GM18499 (cell line): ENCODE results near the gene PLCL1.
A peak's percentile ranks its signal among the peaks of the same experiment; 100 is the strongest.
"Not testable (repeated sequence)": the region's sequence is repeated elsewhere in the genome, so short reads cannot be mapped to it uniquely, and the experiment has no call there.

Experiments used
- ATAC-seq: cut with Tn5 transposase; IDR thresholded peaks from one replicate; pipeline ENCODE4 v1.9.1; 2021; ENCODE audit warnings: moderate number of reproducible peaks; ENCODE audit not compliant: insufficient read depth, unreplicated experiment

PLCL1 gene

DNA sequence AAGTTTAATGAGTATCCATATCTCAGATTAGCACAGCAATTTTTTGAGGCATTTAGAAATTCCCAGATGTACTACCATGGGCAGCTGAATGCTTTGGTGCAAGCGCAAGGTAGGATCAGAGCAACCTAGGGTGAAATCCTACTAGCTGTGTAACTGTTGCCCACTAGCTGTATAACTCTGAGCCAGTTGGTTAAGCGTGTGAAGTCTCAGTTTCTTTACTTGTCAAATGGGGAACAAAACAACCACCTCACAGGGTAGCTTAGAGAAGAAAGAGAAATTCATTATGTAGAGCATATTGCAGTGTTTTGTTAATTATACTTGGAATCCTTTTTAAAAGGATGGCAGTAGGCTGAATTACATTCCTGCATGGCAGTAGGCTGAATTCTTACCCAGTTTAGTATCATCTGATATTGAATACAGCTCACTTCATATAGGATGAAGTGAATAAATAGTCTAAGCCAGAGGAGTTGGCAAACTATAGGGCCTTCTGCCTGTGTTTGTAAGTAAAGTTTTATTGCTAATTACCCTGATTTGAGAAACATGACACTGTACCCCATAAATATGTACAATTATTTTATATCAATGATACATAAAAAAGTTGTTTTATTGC, 180.7 kb downstream of the PLCL1 start:
- no peak for ATAC-seq

DNA sequence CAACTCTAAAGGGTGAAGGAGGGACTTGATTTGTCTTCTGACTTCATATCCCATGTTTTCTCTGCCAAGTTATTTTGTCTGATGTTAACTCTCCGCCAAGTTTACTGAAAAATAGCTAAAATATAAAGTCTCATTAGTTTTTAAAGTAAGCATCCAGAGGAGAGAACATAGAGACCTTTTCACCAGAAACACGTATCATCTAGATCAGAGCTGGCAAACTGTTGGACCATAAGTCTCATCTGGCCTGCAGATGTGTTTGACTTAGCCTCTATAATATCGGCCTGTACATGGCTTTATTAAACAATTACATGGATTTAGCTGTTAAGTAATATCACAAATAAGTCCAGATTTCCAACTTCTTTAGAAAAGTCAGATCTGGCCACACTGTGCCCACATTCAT, 182.6 kb downstream of the PLCL1 start:
- ATAC-seq, result no peak

DNA sequence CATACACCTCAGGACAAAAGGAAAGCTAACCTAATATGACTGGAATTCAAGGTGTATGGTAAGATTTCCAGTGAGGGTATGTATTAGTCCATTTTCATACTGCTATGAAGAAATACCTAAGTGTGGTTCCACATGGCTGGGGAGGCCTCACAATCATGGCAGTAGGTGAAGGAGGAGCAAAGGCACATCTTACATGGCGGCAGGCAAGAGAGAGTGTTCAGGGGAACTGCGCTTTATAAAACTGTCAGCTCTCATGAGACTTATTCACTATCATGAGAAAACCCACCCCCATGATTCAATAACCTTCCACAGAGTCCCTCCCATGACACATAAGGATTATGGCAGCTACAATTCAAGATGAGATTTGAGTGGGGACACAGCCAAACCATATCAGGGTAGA, 186.0 kb downstream of the PLCL1 start:
- ATAC-seq, result no peak

DNA sequence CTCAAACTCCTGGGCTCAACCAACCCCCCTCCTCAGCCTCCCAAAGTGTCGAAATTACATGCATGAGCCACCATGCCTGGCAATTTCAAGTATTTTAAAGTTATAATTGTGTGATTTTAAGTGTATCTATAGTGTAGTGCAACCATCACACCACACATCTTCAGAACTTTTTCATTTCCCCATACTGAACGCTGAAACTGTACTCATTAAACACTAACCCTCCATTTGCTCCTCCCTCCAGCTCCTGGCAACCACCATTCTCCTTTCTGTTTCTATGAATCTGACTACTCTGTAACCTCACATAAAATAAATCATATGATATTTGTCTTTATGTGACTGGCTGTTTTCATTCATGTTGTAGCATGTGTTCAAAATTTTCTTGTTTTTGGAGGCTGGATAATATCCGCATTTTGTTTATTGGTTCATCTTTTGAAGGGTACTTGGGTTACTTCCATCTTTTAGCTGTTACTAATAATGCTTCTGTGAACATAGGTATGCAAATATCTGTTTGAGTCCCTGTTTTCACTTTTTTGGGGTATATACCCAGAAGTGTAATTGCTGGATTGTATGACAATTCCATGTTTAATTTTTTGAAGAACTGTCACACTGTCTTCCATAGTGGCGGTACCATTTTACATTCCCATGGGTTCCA, 188.2 kb downstream of the PLCL1 start:
- peak; percentile 72 for ATAC-seq

DNA sequence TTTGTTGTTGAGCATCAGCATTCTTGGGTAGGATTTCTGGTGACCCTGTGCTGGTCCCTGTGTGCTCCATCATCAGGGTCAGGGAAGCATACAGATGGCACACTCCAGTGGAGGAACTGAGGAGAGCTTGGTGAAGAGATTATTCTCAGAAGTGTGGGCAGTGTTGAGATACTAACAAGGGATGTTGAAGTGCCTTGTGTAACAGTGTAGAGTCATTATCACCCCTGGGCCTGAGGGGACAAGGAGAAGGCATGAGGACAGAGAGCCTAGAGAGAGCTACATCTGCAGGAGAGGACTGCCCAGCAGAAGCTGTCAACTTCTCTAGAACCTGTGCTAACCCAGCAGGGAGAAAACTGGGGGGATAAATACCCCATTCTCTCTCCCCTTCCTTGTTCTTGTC, 189.0 kb downstream of the PLCL1 start:
- ATAC-seq, result no peak

DNA sequence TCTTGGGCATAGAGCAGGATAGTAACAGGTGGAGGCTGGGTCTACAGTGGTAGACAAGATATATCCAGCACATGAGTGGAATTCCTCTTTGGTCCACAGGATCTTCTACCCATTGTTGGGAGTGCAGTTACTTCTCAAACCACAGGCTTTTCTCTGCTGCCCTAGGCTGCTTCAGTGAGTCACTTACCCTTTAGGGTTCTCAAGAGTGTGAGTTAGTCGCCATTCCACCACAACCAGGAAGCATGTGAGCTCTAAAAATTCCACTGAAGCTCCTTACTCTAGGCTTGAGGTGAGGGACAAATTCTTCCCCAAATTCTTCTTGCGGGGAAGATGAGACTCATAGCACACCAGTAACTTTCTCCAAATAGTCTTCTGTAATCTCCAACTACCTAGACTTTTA, 189.4 kb downstream of the PLCL1 start:
- no peak for ATAC-seq

DNA sequence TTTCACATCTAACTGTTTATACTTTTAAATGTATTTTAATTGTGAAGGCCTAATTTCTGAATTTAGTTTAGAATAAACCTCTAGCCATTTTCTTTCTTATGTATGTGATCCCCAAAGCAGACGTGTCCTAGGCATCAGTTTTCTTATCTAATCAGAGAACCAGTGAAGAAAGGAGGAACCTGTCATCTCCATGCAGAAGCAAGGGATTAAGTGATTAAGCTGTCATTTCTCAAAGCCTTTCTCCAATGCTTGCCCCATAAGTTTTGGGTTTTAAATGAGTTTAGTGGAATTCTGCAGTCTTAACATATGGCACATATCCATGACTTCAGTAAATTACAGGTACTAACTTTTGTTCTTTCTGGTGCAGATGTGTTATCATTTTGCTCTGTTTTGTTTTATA, 190.4 kb downstream of the PLCL1 start:
- ATAC-seq, result no peak

DNA sequence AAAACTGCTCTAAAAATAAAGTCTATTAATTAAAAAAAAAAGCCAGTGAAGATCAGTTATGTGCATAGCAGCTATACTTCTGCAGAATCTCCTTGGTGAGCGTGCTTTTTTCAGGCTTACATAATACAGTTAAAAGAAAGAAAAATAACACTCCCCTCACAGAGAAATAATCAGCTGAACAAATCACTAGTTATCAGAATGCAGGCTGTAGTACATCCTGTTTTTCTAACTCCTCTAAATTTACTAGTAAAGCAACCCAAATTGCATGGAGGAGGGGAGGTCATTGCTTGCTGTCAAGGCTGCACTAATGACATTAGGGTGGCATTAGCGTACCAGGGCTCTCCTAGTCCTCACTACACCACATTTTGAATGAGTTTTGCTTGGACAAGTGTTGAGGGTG, 192.2 kb downstream of the PLCL1 start:
- no peak for ATAC-seq

DNA sequence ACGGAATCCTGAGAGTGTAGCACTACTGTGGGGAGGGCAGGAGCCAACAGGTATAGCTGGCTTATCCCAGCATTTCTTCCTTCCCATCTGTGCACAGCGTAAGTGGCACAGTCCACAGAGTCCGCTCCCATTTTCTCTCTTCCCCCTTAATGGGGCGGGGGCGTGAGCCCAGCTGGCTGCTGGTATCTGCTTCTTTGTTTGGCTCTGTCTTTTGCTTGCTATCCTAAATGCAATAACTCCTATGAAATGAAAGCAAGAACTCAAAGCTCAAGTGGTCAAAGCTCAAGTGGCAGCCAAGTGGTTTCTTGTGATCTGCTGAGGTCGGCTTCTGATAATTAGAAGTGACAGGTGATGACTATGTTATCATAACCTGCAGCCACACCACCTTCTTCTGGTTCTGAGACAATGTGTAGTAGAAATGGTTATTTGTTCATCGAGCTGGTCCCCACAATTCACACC, 192.7 kb downstream of the PLCL1 start:
- no peak for ATAC-seq

DNA sequence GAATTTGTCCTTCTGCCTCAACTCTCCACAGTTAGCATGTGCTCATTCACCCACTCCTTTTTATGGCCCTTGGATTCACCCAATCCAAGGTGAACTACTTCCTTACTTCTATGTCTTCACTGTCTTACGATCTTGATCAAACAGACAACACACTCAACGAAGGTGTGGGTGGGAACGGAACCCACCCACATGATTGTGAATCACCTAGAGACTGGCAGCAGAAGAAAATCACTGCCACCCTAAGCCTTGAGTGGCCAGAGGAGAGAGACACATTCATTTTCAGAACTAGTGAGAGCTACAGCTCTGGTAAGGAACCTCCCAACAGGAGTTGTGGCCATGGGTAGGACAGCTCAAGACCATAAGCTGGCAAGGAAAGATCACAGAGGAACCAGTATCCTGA, 194.3 kb downstream of the PLCL1 start:
- ATAC-seq, result no peak

DNA sequence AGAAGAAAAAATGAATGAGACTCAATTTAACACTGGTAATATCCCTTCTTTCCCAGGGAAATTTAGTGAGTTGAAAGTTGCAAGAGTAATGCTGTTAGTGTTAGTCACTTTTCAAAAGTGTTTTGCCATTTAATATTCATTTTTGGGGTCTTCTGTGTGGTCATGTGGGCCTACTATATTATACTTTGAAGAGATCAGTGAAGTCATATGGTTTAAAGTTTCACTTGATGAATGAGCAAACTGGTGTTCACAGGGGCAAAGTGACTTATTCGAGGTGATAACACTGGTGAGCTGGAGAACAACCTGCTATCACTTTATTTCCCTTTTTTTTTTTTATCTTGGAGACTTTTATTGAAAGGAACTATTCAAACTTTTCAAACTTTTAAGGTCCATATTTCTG, 196.0 kb downstream of the PLCL1 start:
- no peak for ATAC-seq

DNA sequence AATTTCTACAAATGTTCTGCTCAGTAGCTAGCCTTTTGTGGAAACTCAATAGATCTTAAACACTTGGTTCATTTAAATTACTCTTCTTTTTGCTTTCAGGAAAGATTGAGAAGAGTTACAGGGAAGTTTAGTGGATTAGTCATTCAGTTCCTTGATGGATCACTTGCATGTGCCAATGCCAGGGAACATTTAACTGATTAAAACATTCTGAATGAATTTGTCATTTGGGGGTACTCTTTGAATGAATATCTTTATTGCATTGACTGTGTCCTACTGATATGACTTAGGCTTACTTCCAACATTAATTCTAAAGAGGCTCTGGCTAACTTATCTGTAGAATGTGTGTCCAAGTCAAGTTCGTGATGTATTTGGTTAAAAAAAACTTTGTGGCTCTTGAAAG, 199.8 kb downstream of the PLCL1 start:
- no peak for ATAC-seq

DNA sequence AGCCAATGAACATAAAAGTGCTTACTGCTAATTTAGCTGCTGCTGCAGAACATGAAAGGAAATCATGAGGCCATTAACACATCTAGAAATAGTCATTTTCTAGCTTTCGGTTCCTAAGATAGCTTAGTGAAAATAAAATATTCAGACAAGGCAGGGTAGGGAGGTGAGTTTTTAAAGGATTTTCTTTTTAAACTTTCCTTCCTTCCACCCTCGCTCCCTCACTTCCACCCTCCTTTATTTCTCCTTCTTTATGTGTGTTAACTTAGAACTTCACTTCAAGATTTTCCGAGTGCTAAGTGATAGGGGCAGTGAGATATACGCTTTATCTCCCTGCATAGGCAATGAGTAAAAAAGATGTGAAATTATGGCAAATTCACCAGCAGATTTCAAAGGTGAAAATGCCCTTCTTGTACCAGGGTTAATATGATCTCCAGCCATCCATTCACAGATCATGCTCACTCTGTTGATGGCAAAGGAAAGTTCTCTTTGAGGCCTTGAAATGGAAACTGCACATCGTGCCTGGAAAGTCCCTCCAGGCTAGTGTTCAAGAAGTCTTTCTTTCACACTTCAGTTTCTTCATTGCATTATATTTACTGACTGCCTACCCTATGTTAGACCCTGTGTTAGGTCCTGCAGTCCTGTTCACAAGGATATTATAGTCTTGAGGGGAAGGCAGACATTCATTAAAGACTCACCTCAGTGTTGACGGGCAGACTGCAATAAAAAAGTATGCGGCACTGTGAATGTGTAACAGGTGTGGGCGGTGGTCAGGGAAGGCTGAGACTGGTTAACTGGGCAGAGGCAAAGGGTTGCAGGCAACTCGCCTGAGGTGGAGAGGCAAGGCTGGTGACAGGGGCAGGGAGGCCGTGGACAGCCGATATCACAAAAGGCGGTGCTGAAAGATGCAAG, 200.8 kb downstream of the PLCL1 start:
- peak; percentile 65 for ATAC-seq

DNA sequence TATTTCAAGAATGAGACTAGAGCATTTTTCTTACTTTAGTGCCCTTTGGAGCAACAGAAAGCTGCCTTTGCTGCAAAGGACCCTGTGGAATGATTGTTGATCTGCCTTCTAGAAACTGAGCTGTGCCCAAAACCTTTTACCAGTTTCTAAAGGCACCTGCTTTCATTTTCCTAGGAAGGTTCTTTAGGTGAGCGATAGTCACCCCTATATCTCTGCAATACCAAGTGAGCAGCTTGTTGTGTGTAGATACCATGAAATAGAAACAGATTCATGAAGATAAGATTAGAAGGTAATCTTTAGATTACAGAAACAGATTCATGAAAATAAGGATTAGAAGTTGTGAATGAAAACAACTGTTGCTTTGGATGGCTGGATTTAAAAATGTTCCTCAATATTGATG, 202.3 kb downstream of the PLCL1 start:
- no peak for ATAC-seq

DNA sequence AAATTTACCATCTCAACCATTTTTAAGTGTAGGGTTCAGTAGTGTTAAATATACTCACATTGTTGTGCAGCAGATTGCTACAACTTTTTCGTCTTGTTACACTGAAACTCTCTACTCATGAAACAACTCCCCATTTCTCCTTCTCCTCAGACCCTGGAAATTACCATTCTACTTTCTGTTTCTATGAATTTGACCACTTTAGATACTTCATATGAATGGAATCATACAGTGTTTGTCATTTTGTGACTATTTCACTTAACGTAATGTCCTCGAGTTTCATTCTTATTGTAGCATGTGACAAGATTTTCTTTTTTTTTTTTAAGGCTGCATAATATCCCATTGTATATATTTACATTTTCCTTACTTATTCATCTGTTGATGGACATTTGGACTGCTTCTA, 203.8 kb downstream of the PLCL1 start:
- ATAC-seq, result peak; percentile 30

DNA sequence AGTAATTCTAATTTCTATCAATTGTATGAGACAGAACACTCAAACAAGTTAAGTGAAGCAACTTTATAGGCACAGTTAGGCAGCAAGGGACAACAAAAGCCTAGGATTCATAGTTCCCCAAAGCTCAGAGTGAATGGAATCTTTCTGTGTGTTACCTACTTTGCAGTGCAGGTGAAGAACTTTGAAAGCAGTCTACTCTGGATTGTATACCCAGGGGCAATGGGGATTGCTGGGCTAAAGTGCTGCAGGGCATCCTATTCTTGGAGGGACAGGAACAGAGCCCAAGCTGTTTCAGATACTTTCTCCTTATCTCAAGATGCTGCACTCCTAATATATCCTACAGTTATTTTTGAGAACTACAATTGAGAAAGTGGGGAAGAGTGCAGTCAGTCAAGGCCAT, 207.6 kb downstream of the PLCL1 start:
- ATAC-seq, result no peak

DNA sequence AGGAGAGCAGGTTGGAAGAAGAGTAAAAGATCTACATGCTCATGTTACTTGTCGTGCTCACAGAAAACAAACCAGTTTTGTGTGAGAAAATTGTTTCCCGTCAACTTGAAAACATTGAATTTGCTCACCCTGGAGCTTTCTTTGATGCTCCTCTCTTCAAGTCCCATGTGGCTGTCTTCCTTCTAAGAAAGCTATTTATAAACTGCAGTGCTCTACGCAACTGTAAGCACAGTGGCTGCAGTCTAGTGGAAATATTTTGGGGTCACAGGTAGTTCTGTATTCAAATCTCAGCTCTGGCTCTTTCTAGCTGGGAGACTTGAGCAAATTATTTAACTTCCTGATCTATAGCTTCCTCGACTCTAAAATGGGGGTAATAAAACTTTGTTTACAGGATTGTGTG, 211.8 kb downstream of the PLCL1 start:
- no peak for ATAC-seq

DNA sequence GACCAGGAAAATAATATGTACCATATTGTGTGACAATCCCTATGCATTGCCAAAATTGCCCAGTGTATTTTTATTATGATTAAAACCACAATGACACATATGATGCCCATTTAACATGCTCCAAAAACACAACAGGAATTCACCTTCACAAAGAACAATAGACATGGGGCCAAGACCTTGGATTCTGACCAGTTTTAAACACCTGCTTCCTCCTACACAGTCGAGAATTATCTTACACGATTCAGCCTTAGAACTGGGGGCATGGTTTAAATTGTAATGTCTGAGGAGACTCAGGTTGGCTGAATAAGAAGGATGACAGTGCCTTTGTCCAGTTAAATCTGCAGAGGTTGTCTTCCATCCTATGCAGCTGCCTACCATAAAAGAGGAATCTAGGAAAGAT, 212.7 kb downstream of the PLCL1 start:
- ATAC-seq, result no peak

DNA sequence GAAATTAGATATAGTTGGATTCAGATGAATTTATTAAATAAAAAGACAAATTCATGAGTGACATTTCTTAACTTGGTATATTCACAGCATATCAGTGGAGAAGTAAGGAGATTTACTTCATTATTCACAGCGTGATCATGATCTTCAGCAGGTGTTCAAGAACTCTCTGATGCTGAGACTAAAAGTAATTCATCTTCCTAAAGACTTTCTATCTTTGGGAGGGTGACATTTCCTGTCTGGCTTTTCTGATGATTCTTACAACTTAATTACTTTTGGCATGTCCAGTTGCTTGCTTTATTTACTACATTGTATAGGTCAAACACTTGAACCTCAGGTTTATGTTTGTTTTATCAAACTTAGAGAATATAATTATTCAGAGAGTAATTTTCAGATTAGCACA, 224.6 kb downstream of the PLCL1 start:
- ATAC-seq, result no peak

DNA sequence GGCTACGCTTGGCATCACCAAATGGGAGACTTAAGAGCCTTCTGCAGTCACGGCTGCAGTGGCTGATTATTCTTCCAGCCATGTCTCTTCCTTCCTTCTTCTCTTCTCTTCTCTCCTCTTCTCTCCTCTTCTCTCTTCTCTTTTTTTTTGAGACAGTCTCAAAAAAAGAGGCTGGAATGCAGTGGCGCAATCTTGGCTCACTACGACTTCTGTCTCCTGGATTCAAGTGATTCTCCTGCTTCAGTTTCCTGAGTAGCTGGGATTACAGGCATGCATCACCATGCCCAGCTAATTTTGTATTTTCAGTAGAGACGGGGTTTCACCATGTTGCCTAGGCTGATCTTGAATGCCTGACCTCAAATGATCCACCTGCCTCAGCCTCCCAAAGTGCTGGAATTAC, 225.2 kb downstream of the PLCL1 start:
- ATAC-seq, result not testable (repeated sequence)

DNA sequence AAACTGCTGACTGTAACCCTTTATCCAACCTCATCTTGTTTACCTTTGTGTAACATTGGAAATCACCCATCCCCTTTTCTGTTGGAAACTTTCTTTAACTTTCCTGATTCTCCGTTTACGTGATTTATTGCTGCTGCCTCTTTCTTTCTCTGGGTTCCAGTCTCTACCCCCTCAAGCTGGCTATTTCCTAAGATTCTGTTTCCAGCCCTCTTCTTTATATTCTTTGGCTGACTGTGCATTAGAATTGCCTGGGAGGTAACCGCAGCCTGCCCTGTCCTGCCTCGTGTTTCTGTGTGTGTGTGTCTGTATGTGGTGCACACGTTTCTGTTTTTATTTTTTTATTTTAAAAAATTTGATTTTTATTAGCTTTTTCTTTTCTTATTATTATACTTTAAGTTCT, 229.2 kb downstream of the PLCL1 start:
- no peak for ATAC-seq
